IPS-20b (cell line): ENCODE measurements around the gene ATP2B1.

ENCODE experiments used
- H3K27ac ChIP-seq: one replicate; pipeline ENCODE4 v1.5.1; 2013; ENCODE audit warnings: low read length
- H3K27me3 ChIP-seq: 2 replicates; pipeline ENCODE4 v1.6.1; 2013; ENCODE audit warnings: mild to moderate bottlenecking, low read length, inconsistent platforms; ENCODE audit not compliant: insufficient read depth
- H3K36me3 ChIP-seq: 2 replicates; pipeline ENCODE4 v1.6.1; 2013; ENCODE audit warnings: low read depth, mild to moderate bottlenecking, inconsistent platforms, low read length, moderate library complexity; ENCODE audit not compliant: insufficient read depth
- H3K4me1 ChIP-seq: 2 replicates; pipeline ENCODE4 v1.6.1; 2013; ENCODE audit warnings: mild to moderate bottlenecking, control low read depth, inconsistent platforms, low read length, moderate library complexity; ENCODE audit not compliant: insufficient read depth
- H3K4me3 ChIP-seq: 2 replicates; pipeline ENCODE4 v1.5.1; 2013; ENCODE audit warnings: mild to moderate bottlenecking, low read length, inconsistent platforms
- H3K9ac ChIP-seq: 2 replicates; pipeline ENCODE4 v1.6.1; 2013; ENCODE audit warnings: low read depth, mild to moderate bottlenecking, inconsistent platforms, low read length, moderate library complexity
- H3K9me3 ChIP-seq: 2 replicates; pipeline ENCODE4 v1.6.1; 2013; ENCODE audit warnings: mild to moderate bottlenecking, low read depth, low read length, inconsistent platforms; ENCODE audit not compliant: insufficient read depth

Gene ATP2B1

GRCh38 chr12:89709995-89710872, 1.6 kb upstream of the ATP2B1 start:
- peaks cover 7% of the 10 kb centered on the region; the same call in 1 of the 2 replicates for H3K9me3 ChIP-seq
- H3K27me3 ChIP-seq, result peaks cover 47% of the 10 kb centered on the region
- H3K9ac ChIP-seq, result peak overlapping the region; percentile 82
- H3K27ac ChIP-seq, result no peak overlapping the region
- peak overlapping the region; percentile 93 for H3K4me3 ChIP-seq
- H3K4me1 ChIP-seq, result no peaks in the 10 kb centered on the region
- no peaks in the 10 kb centered on the region for H3K36me3 ChIP-seq

- Histone ChIP-seq H3K4me3 (peak overlapping the region; percentile 93), H3K9ac (peak overlapping the region; percentile 85), H3K27ac (no peak overlapping the region), H3K27me3 (peaks cover 51% of the 10 kb centered on the region), H3K9me3 (peaks cover 3% of the 10 kb centered on the region; the same call in 1 of the 2 replicates), H3K36me3 (no peaks in the 10 kb centered on the region), H3K4me1 (no peaks in the 10 kb centered on the region)
These were observed 738 bp upstream of the ATP2B1 start for GRCh38 chr12:89709157-89709994.

- H3K4me1 ChIP-seq, result no peaks in the 10 kb centered on the region
- H3K9me3 ChIP-seq, result no peaks in the 10 kb centered on the region
These were observed 704 bp downstream of the ATP2B1 start for GRCh38 chr12:89707703-89708564.

GRCh38 chr12:89706986-89707702, 1.5 kb downstream of the ATP2B1 start:
- no peak overlapping the region for H3K27ac ChIP-seq
- H3K4me3 ChIP-seq, result peak overlapping the region; percentile 93
- H3K4me1 ChIP-seq, result no peaks in the 10 kb centered on the region
- H3K9ac ChIP-seq, result peak overlapping the region; percentile 46; the same call in 1 of the 2 replicates
- H3K36me3 ChIP-seq, result no peaks in the 10 kb centered on the region
- peaks cover 51% of the 10 kb centered on the region for H3K27me3 ChIP-seq
- H3K9me3 ChIP-seq, result no peaks in the 10 kb centered on the region

More at GRCh38 chr12:89707703-89708564, 704 bp downstream of the ATP2B1 start:
- H3K4me3 ChIP-seq, result peak overlapping the region; percentile 93
- H3K27ac ChIP-seq, result no peak overlapping the region
- H3K36me3 ChIP-seq, result no peaks in the 10 kb centered on the region
- H3K9ac ChIP-seq, result peak overlapping the region; percentile 65; the same call in 1 of the 2 replicates
- peaks cover 51% of the 10 kb centered on the region for H3K27me3 ChIP-seq

GRCh38 chr12:89706551-89706950, 2.1 kb downstream of the ATP2B1 start:
- no peaks in the 10 kb centered on the region for H3K4me1 ChIP-seq
- H3K36me3 ChIP-seq, result no peaks in the 10 kb centered on the region
- H3K9ac ChIP-seq, result no peak overlapping the region
- peaks cover 46% of the 10 kb centered on the region for H3K27me3 ChIP-seq
- H3K27ac ChIP-seq, result no peak overlapping the region
- peak overlapping the region; percentile 93; the same call in 1 of the 2 replicates for H3K4me3 ChIP-seq
- H3K9me3 ChIP-seq, result no peaks in the 10 kb centered on the region

- no peaks in the 10 kb centered on the region for H3K9me3 ChIP-seq
- H3K4me3 ChIP-seq, result no peak overlapping the region
- no peak overlapping the region for H3K9ac ChIP-seq
- H3K4me1 ChIP-seq, result no peaks in the 10 kb centered on the region; the same call in 1 of the 2 replicates
- no peaks in the 10 kb centered on the region for H3K36me3 ChIP-seq
- peaks cover 31% of the 10 kb centered on the region for H3K27me3 ChIP-seq
- H3K27ac ChIP-seq, result no peak overlapping the region
These were observed 4.2 kb downstream of the ATP2B1 start for GRCh38 chr12:89704457-89704856.

GRCh38 chr12:89703768-89704167, 4.9 kb downstream of the ATP2B1 start:
- Histone ChIP-seq H3K4me3 (no peak overlapping the region), H3K9ac (no peak overlapping the region), H3K9me3 (no peaks in the 10 kb centered on the region), H3K27me3 (peaks cover 31% of the 10 kb centered on the region), H3K27ac (no peak overlapping the region), H3K36me3 (no peaks in the 10 kb centered on the region), H3K4me1 (no peaks in the 10 kb centered on the region; the same call in 1 of the 2 replicates)

- H3K36me3 ChIP-seq, result no peaks in the 10 kb centered on the region
- H3K9me3 ChIP-seq, result no peaks in the 10 kb centered on the region
- no peaks in the 10 kb centered on the region; the same call in 1 of the 2 replicates for H3K4me1 ChIP-seq
- H3K9ac ChIP-seq, result no peak overlapping the region
- no peak overlapping the region for H3K4me3 ChIP-seq
- no peak overlapping the region for H3K27ac ChIP-seq
- H3K27me3 ChIP-seq, result peaks cover 26% of the 10 kb centered on the region
These were observed 6.1 kb downstream of the ATP2B1 start for GRCh38 chr12:89702503-89702902.

GRCh38 chr12:89701606-89702206, 6.9 kb downstream of the ATP2B1 start:
- no peaks in the 10 kb centered on the region for H3K9me3 ChIP-seq
- no peak overlapping the region for H3K27ac ChIP-seq
- peaks cover 18% of the 10 kb centered on the region for H3K27me3 ChIP-seq
- H3K4me1 ChIP-seq, result no peaks in the 10 kb centered on the region; the same call in 1 of the 2 replicates
- H3K9ac ChIP-seq, result no peak overlapping the region
- H3K4me3 ChIP-seq, result no peak overlapping the region
- H3K36me3 ChIP-seq, result no peaks in the 10 kb centered on the region

- no peak overlapping the region for H3K9ac ChIP-seq
- H3K4me3 ChIP-seq, result no peak overlapping the region
- H3K27ac ChIP-seq, result no peak overlapping the region
- H3K9me3 ChIP-seq, result no peaks in the 10 kb centered on the region
- H3K4me1 ChIP-seq, result no peaks in the 10 kb centered on the region; the same call in 1 of the 2 replicates
- peaks cover 4% of the 10 kb centered on the region for H3K27me3 ChIP-seq
- no peaks in the 10 kb centered on the region for H3K36me3 ChIP-seq
These were observed 8.3 kb downstream of the ATP2B1 start for GRCh38 chr12:89700191-89700810.
